GM12878 (cell line): ENCODE data around the gene MTHFS. TPM values are rescaled to one million over a fixed set of nuclear protein-coding genes. Genes with fewer than 3 reads are reported as not detected.

Source experiments
- ATAC-seq: fragments of 200-7000 bp; cut with Tn5 transposase; 3 replicates; pipeline ENCODE4 v1.9.1; 2020; ENCODE audit warnings: mild to moderate bottlenecking, moderate library complexity
- BruUV-seq: library from RNA; stranded (reverse); fragments of 400-500 nt; replicated peaks from 2 replicates; lab custom pipeline; 2021; lab: Mats Ljungman, UMichigan
- CTCF ChIA-PET: fragments of 300-600 bp; sonication (Branson Sonifier 250); formaldehyde crosslinking; extraction: SDS; loops from one replicate; lab custom pipeline; 2021; ENCODE audit warnings: inconsistent platforms; lab: Yijun Ruan, JAX
- POLR2A ChIA-PET: fragments of 350-600 bp; formaldehyde crosslinking; extraction: SDS; loops from one replicate; lab custom pipeline; 2021; ENCODE audit warnings: inconsistent platforms; lab: Charles Lee
- RAD21 ChIA-PET: fragments of 300-600 bp; sonication (Branson Sonifier 250); formaldehyde crosslinking; loops from one replicate; lab custom pipeline; 2023; ENCODE audit warnings: antibody characterized with exemption; ENCODE audit not compliant: unreplicated experiment; lab: Charles Lee
- SMC1A ChIA-PET: fragments of 300-600 bp; sonication (Branson Sonifier 250); formaldehyde crosslinking; loops from one replicate; lab custom pipeline; 2023; ENCODE audit not compliant: unreplicated experiment, uncharacterized antibody; lab: Charles Lee
- DNase-seq: peaks from one replicate; pipeline ENCODE4 v3.0.0-alpha.2; 2011; ENCODE audit warnings: low read depth, low spot score
- FAIRE-seq: peaks from 3 replicates; lab custom pipeline; 2011; peaks lifted over from hg19 to GRCh38; lab: Jason Lieb, UNC
- H2AFZ ChIP-seq: 2 replicates; pipeline ENCODE4 v1.6.0; 2011; ENCODE audit warnings: low read depth, low read length, control low read depth; ENCODE audit not compliant: control insufficient read depth
- H3K27ac ChIP-seq: 2 replicates; pipeline ENCODE4 v1.5.1; 2011; ENCODE audit warnings: control low read depth; ENCODE audit not compliant: control insufficient read depth, insufficient read depth
- H3K27me3 ChIP-seq, 2 experiments: replicated peaks in 1 of 2; 2 replicates each; pipeline versions ENCODE4 v1.6.0 to v1.6.1; 2011; ENCODE audit warnings: low read length in 1 of 2; ENCODE audit not compliant: control insufficient read depth in 2 of 2, insufficient read depth in 2 of 2
- H3K36me3 ChIP-seq, 2 experiments: 2 replicates each; pipeline ENCODE4 v1.5.1; 2011; ENCODE audit warnings: low read length in 1 of 2; ENCODE audit not compliant: control insufficient read depth in 2 of 2, insufficient read depth in 2 of 2
- H3K4me1 ChIP-seq: 2 replicates; pipeline ENCODE4 v1.6.1; 2011; ENCODE audit warnings: mild to moderate bottlenecking, low read length, moderate library complexity, mixed read lengths; ENCODE audit not compliant: control insufficient read depth, insufficient read depth
- H3K4me2 ChIP-seq: 2 replicates; pipeline ENCODE4 v1.6.0; 2011; ENCODE audit warnings: control low read depth; ENCODE audit not compliant: control insufficient read depth, insufficient read depth
- H3K4me3 ChIP-seq: fragments of 200-600 bp; sonication (generic); 2 replicates; pipeline ENCODE4 v1.5.1; 2016
- H3K79me2 ChIP-seq: 2 replicates; pipeline ENCODE4 v1.6.0; 2011; ENCODE audit warnings: low read length; ENCODE audit not compliant: control insufficient read depth, insufficient read depth
- H3K9ac ChIP-seq: 2 replicates; pipeline ENCODE4 v1.8.0; 2011; ENCODE audit warnings: low read length, control low read depth, mixed read lengths; ENCODE audit not compliant: control insufficient read depth, insufficient read depth
- H3K9me3 ChIP-seq: replicated peaks from 3 replicates; pipeline ENCODE4 v1.5.1; 2011; ENCODE audit warnings: mild to moderate bottlenecking, low read length; ENCODE audit not compliant: control insufficient read depth, insufficient read depth
- H4K20me1 ChIP-seq: 2 replicates; pipeline ENCODE4 v1.6.0; 2011; ENCODE audit not compliant: control insufficient read depth, insufficient read depth
- BCL11A ChIP-seq: IDR thresholded peaks from 2 replicates; pipeline ENCODE4 v1.6.1; 2011; ENCODE audit warnings: low read depth, low read length
- BRCA1 ChIP-seq: IDR thresholded peaks from 2 replicates; pipeline ENCODE4 v1.6.1; 2011; ENCODE audit warnings: low read depth, low read length, improper control_type of control experiment
- HDAC2 ChIP-seq: fragments of 200-600 bp; sonication (generic); IDR thresholded peaks from 2 replicates; pipeline ENCODE4 v1.6.1; 2017
- HDAC6 ChIP-seq: fragments of 200-600 bp; sonication (generic); IDR thresholded peaks from one replicate; pipeline ENCODE4 v1.8.0; 2017; ENCODE audit warnings: antibody characterized with exemption; ENCODE audit not compliant: unreplicated experiment
- JUNB ChIP-seq: IDR thresholded peaks from 2 replicates; pipeline ENCODE4 v1.6.1; 2016; ENCODE audit warnings: antibody characterized with exemption, mild to moderate bottlenecking
- KLF5 ChIP-seq: fragments of 450-650 bp; IDR thresholded peaks from 2 replicates; pipeline ENCODE4 v1.6.1; 2014; ENCODE audit warnings: mild to moderate bottlenecking; ENCODE audit not compliant: partially characterized antibody
- NFIC ChIP-seq: IDR thresholded peaks from 2 replicates; pipeline ENCODE4 v1.6.1; 2012; ENCODE audit warnings: low read depth, mild to moderate bottlenecking, inconsistent platforms, low read length, moderate library complexity
- POLR2A ChIP-seq: IDR thresholded peaks from 2 replicates; pipeline ENCODE4 v1.6.1; 2011; ENCODE audit warnings: low read depth, mild to moderate bottlenecking, low read length
- RAD21 ChIP-seq: IDR thresholded peaks from 2 replicates; pipeline ENCODE4 v1.6.1; 2011; ENCODE audit warnings: mild to moderate bottlenecking, low read depth, low read length, moderate library complexity; ENCODE audit not compliant: insufficient read depth
- RBBP5 ChIP-seq: fragments of 200-600 bp; sonication (generic); conservative IDR thresholded peaks from 2 replicates; pipeline ENCODE4 v1.6.1; 2016
- RCOR1 ChIP-seq: conservative IDR thresholded peaks from 2 replicates; pipeline ENCODE4 v1.6.1; 2012; ENCODE audit warnings: low read depth, low read length, improper control_type of control experiment
- SKIL ChIP-seq: fragments of 450-650 bp; IDR thresholded peaks from 2 replicates; pipeline ENCODE4 v1.6.1; 2017; ENCODE audit warnings: mild to moderate bottlenecking, low read depth, inconsistent platforms; ENCODE audit not compliant: poor library complexity, severe bottlenecking
- SMARCA5 ChIP-seq: fragments of 450-650 bp; IDR thresholded peaks from 2 replicates; pipeline ENCODE4 v1.6.1; 2017; ENCODE audit warnings: mild to moderate bottlenecking
- SUPT20H ChIP-seq: IDR thresholded peaks from 2 replicates; pipeline ENCODE4 v1.6.1; 2011; ENCODE audit warnings: low read depth, mild to moderate bottlenecking, low read length, moderate library complexity, borderline replicate concordance; ENCODE audit not compliant: control insufficient read depth
- TBL1XR1 ChIP-seq: IDR thresholded peaks from 2 replicates; pipeline ENCODE4 v1.6.1; 2012; ENCODE audit warnings: low read depth, low read length, improper control_type of control experiment
- WRNIP1 ChIP-seq: IDR thresholded peaks from 2 replicates; pipeline ENCODE4 v1.6.1; 2011; ENCODE audit warnings: low read depth, low read length, improper control_type of control experiment, borderline replicate concordance
- YY1 ChIP-seq: IDR thresholded peaks from 2 replicates; pipeline ENCODE4 v1.6.1; 2011; ENCODE audit warnings: low read depth, mild to moderate bottlenecking, low read length
- ZNF207 ChIP-seq: fragments of 450-650 bp; IDR thresholded peaks from 2 replicates; pipeline ENCODE4 v1.6.1; 2014; ENCODE audit warnings: antibody characterized with exemption, mild to moderate bottlenecking, borderline replicate concordance
- ZSCAN29 ChIP-seq: fragments of 450-650 bp; IDR thresholded peaks from 2 replicates; pipeline ENCODE4 v1.6.1; 2017; ENCODE audit warnings: mild to moderate bottlenecking, moderate library complexity
- in situ Hi-C: fragments of 300-500 bp; cut with MboI; formaldehyde crosslinking; loops from 9 replicates; pipeline ENCODE4 v1.14.3; 2018; ENCODE audit warnings: mixed read lengths
- intact Hi-C: fragments of 100-400 bp; cut with micrococcal nuclease; formaldehyde crosslinking; loops from one replicate; pipeline ENCODE4 v1.14.2; 2022; ENCODE audit not compliant: unreplicated experiment
- polyA plus RNA-seq, 11 experiments: library from polyadenylated mRNA; depleted of rRNA in 4 of 11; unstranded in 6 of 11; stranded (reverse) in 5 of 11; fragments of >200 nt; fragmentation: Nextera tagmentation in 4 of 11; fragmentation: Illumina TruSeq in 1 of 11; extraction: Ambion mirVana in 4 of 11; extraction: Trizol in 1 of 11; gene quantifications; 1 replicate in 1 of 11; 2 replicates in 10 of 11; pipeline versions ENCODE4 v1.2.1 to v1.2.3, GENCODE V29; 2011 to 2016; ENCODE audit warnings: inconsistent platforms in 2 of 11, missing spikeins in 2 of 11, low read depth in 1 of 11
- total RNA-seq, 4 experiments: library from RNA; depleted of rRNA in 3 of 4; stranded (reverse); fragments of >200 nt in 3 of 4; fragmentation: Illumina TruSeq in 1 of 4; extraction: Trizol in 1 of 4; gene quantifications; 2 replicates each; pipeline versions ENCODE4 v1.2.1 to v1.2.3, GENCODE V29; 2013 to 2021
- TF ChIP-seq, protein P1 (sequence below): fragments of 150-350 bp; IDR thresholded peaks from 2 replicates; pipeline ENCODE4 v1.6.1; 2014; ENCODE audit warnings: mild to moderate bottlenecking, low read depth, low read length

MTHFS gene
- total and polyA plus RNA-seq, 10 of the 15 experiments (the other 5 are each of a cell fraction or from before 2014, with no cell fraction given), result 14.0 to 81.9 (median 31.8) TPM

DNA sequence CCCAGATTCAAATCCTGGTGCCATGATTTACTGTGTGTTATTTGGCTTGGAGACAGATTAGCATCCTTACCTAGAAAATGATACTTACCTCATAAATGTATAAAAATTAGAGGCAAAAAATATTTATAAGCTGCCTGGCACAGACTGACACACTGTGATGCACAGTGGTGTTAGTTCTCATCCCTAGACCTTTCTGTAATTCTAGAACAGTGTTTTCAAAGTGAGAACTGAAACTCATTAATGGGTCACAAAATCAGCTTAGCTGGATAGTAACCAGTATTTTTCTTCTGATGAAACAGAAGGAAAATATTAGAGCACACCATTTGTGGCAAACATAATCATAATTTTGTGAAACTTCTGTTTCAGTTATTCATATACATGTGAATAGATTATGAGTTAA is 17.9 kb upstream of the MTHFS start:
- Histone ChIP-seq H3K79me2 (no peaks in the 10 kb centered on the region), H3K4me2 (no peak overlapping the region), H4K20me1 (no peaks in the 10 kb centered on the region), H2AFZ (no peak overlapping the region), H3K9me3 (peaks cover 40% of the 10 kb centered on the region), H3K4me3 (no peak overlapping the region), H3K9ac (no peak overlapping the region), H3K27me3 (no peaks in the 10 kb centered on the region), H3K4me1 (no peaks in the 10 kb centered on the region), H3K36me3 (peaks cover 0 to 2% of the 10 kb centered on the region in 2 experiments; a peak in 2 of 4 replicates), H3K27ac (no peak overlapping the region)
- ChIA-PET CTCF (interaction anchor here (1.0 kb wide), 1 partner anchor 34 kb away, joined by 3 read pairs; no protein-coding TSS in a partner anchor), POLR2A (interaction anchor here (0.6 to 2.5 kb wide), 4 partner anchors 8 to 1624 kb away, joined by 3 to 12 read pairs (median 4); no protein-coding TSS in a partner anchor), RAD21 (interaction anchor here (1.4 kb wide), 1 partner anchor 11 kb away, joined by 6 read pairs; no protein-coding TSS in a partner anchor), SMC1A (interaction anchor here (0.8 to 2.0 kb wide), 4 partner anchors 8 to 18 kb away, joined by 3 to 7 read pairs (median 4); no protein-coding TSS in a partner anchor)
- no peak for DNase-seq
- peak; percentile 63 for ATAC-seq
- in situ Hi-C loops (no loop called here), intact Hi-C loops (no loop called here)
- no peak for TF ChIP-seq POLR2A
- TF ChIP-seq, protein P1, sequence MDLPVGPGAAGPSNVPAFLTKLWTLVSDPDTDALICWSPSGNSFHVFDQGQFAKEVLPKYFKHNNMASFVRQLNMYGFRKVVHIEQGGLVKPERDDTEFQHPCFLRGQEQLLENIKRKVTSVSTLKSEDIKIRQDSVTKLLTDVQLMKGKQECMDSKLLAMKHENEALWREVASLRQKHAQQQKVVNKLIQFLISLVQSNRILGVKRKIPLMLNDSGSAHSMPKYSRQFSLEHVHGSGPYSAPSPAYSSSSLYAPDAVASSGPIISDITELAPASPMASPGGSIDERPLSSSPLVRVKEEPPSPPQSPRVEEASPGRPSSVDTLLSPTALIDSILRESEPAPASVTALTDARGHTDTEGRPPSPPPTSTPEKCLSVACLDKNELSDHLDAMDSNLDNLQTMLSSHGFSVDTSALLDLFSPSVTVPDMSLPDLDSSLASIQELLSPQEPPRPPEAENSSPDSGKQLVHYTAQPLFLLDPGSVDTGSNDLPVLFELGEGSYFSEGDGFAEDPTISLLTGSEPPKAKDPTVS, result no peak
- no peak for TF ChIP-seq RBBP5
- no peak for TF ChIP-seq BCL11A
- TF ChIP-seq RCOR1, result no peak
- no peak for TF ChIP-seq JUNB
- TF ChIP-seq HDAC6, result no peak
- no peak for TF ChIP-seq SKIL
- no peak for TF ChIP-seq WRNIP1
- no peak for TF ChIP-seq ZNF207
- TF ChIP-seq HDAC2, result no peak
- TF ChIP-seq ZSCAN29, result no peak
- no peak for TF ChIP-seq SMARCA5
- TF ChIP-seq KLF5, result no peak
- no peak for TF ChIP-seq TBL1XR1
- no peak for TF ChIP-seq YY1
- TF ChIP-seq NFIC, result no peak
- TF ChIP-seq BRCA1, result no peak
- no peak for TF ChIP-seq SUPT20H
- no peak for TF ChIP-seq RAD21
- FAIRE-seq, result no peak
- BruUV-seq, result no TSS peak
